K562 (cell line): Measurements from ENCODE around the gene AMBP. TPM values are rescaled to one million over a fixed set of nuclear protein-coding genes. Genes with fewer than 3 reads are reported as not detected.

Source experiments
- ATAC-seq: fragments of 200-7000 bp; cut with Tn5 transposase; 3 replicates; pipeline ENCODE4 v1.9.1; 2020; ENCODE audit warnings: moderate library complexity
- BruUV-seq: library from RNA; stranded (reverse); fragments of 400-500 nt; replicated peaks from 2 replicates; lab custom pipeline; 2021; lab: Mats Ljungman, UMichigan
- CTCF ChIA-PET: fragments of 300-600 bp; formaldehyde crosslinking; extraction: SDS; loops from one replicate; lab custom pipeline; 2021; ENCODE audit warnings: low intra/inter-chr PET ratio; lab: Yijun Ruan, JAX
- POLR2A ChIA-PET: fragments of 300-600, 350-650 bp; sonication (Branson Sonifier 250); formaldehyde crosslinking; extraction: SDS; loops from one replicate; lab custom pipeline; 2021; ENCODE audit warnings: antibody characterized with exemption, inconsistent platforms; lab: Yijun Ruan, JAX
- DNase-seq, 4 experiments: peaks; one replicate each; pipeline versions ENCODE4 v3.0.0 to v3.0.0-alpha.2; 2011 to 2018; ENCODE audit warnings: low spot score in 3 of 4, mixed read lengths in 3 of 4; ENCODE audit errors: extremely low read depth in 1 of 4
- FAIRE-seq: peaks from 2 replicates; lab custom pipeline; 2011; peaks lifted over from hg19 to GRCh38; lab: Jason Lieb, UNC
- H2AFZ ChIP-seq: 2 replicates; pipeline ENCODE4 v1.6.0; 2011; ENCODE audit warnings: low read depth, low read length, control low read depth, inconsistent platforms
- H3K27ac ChIP-seq: fragments of 200-600 bp; 3 replicates; pipeline ENCODE4 v1.8.0; 2011; ENCODE audit warnings: low read depth, mild to moderate bottlenecking, control low read depth, inconsistent platforms, low read length, moderate library complexity, mixed read lengths; ENCODE audit errors: extremely low read depth
- H3K27me3 ChIP-seq, 2 experiments: fragments of 300-600 bp in 1 of 2; 2 replicates in 1 of 2; 3 replicates in 1 of 2; pipeline versions ENCODE4 v1.6.0 to v1.8.0; 2011; ENCODE audit warnings: inconsistent platforms in 2 of 2, low read length in 2 of 2, mild to moderate bottlenecking in 1 of 2, mixed read lengths in 1 of 2, moderate library complexity in 1 of 2; ENCODE audit not compliant: control insufficient read depth in 2 of 2, insufficient read depth in 2 of 2
- H3K36me3 ChIP-seq: fragments of 300-600 bp; 3 replicates; pipeline ENCODE4 v1.8.0; 2011; ENCODE audit warnings: mild to moderate bottlenecking, low read length, inconsistent platforms; ENCODE audit not compliant: control insufficient read depth, insufficient read depth
- H3K4me1 ChIP-seq, 2 experiments: fragments of 200-600 bp in 1 of 2; replicated peaks in 1 of 2; 2 replicates in 1 of 2; 3 replicates in 1 of 2; pipeline versions ENCODE4 v1.5.1 to v1.8.0; 2011; ENCODE audit warnings: inconsistent platforms in 2 of 2, low read length in 2 of 2, mild to moderate bottlenecking in 1 of 2, mixed read lengths in 1 of 2, moderate library complexity in 1 of 2; ENCODE audit not compliant: control insufficient read depth in 2 of 2, insufficient read depth in 2 of 2
- H3K4me2 ChIP-seq: 2 replicates; pipeline ENCODE4 v1.6.1; 2011; ENCODE audit warnings: low read length, control low read depth, inconsistent platforms, mixed read lengths; ENCODE audit not compliant: insufficient read depth
- H3K4me3 ChIP-seq: fragments of 200-600 bp; sonication (generic), shearing (Covaris generic); 2 replicates; pipeline ENCODE4 v1.5.1; 2016; ENCODE audit warnings: control low read depth, inconsistent platforms
- H3K79me2 ChIP-seq: fragments of 200-600 bp; 3 replicates; pipeline ENCODE4 v1.8.0; 2011; ENCODE audit warnings: low read length, inconsistent platforms; ENCODE audit not compliant: control insufficient read depth, insufficient read depth
- H3K9ac ChIP-seq, 2 experiments: 2 replicates each; pipeline versions ENCODE4 v1.6.0 to v1.6.1; 2011; ENCODE audit warnings: low read depth in 2 of 2, low read length in 2 of 2, control low read depth in 1 of 2, inconsistent platforms in 1 of 2, mild to moderate bottlenecking in 1 of 2, mixed read lengths in 1 of 2; ENCODE audit not compliant: insufficient read depth in 1 of 2
- H3K9me1 ChIP-seq: one replicate; pipeline ENCODE4 v1.6.0; 2011; ENCODE audit warnings: inconsistent platforms, mild to moderate bottlenecking, low read length, moderate library complexity; ENCODE audit not compliant: control insufficient read depth, insufficient read depth
- H3K9me3 ChIP-seq: replicated peaks from 2 replicates; pipeline ENCODE4 v1.5.1; 2011; ENCODE audit warnings: low read depth, low read length, inconsistent platforms; ENCODE audit not compliant: control insufficient read depth, insufficient read depth
- H4K20me1 ChIP-seq: replicated peaks from 2 replicates; pipeline ENCODE4 v1.6.1; 2011; ENCODE audit warnings: low read length, inconsistent platforms, mixed read lengths; ENCODE audit not compliant: control insufficient read depth, insufficient read depth
- MIER1 ChIP-seq: fragments of 450-650 bp; IDR thresholded peaks from 2 replicates; pipeline ENCODE4 v1.6.1; 2016; ENCODE audit warnings: antibody characterized with exemption, mild to moderate bottlenecking, low read depth
- MYC ChIP-seq, 2 experiments: fragments of 250-450 bp in 1 of 2; sonication (Bioruptor Pico) in 1 of 2; IDR thresholded peaks; 2 replicates each; pipeline versions ENCODE4 v1.5.1 to v1.6.1; 2012 to 2021; ENCODE audit warnings: low read depth in 2 of 2, borderline replicate concordance in 1 of 2, improper control_type of control experiment in 1 of 2, low read length in 1 of 2, mild to moderate bottlenecking in 1 of 2, moderate library complexity in 1 of 2
- SMARCB1 ChIP-seq: IDR thresholded peaks from 2 replicates; pipeline ENCODE4 v1.6.1; 2011; ENCODE audit warnings: improper control_type of control experiment, low read depth; ENCODE audit not compliant: insufficient read length
- TBP ChIP-seq: optimal IDR thresholded peaks from 2 replicates; pipeline ENCODE3; 2011; ENCODE audit warnings: low read depth, low read length, improper control_type of control experiment
- WGBS: fragments of 100-300 bp; shearing (Covaris generic); methylation state at CpG from one replicate; pipeline ENCODE4 v1.1.6; 2016; ENCODE audit warnings: low coverage, mixed read lengths; ENCODE audit not compliant: insufficient coverage; ENCODE audit errors: missing lambda C conversion rate; 5-methylcytosine and 5-hydroxymethylcytosine counted together
- in situ Hi-C: fragments of 300-500 bp; cut with MboI; formaldehyde crosslinking; loops from 4 replicates; pipeline ENCODE4 v1.15.0; 2018; ENCODE audit warnings: inconsistent platforms, mixed read lengths
- intact Hi-C: fragments of 100-400 bp; cut with micrococcal nuclease; formaldehyde crosslinking; loops from 2 replicates; pipeline ENCODE4 v1.14.2; 2022
- polyA plus RNA-seq, 8 experiments: library from polyadenylated mRNA; depleted of rRNA in 4 of 8; stranded (reverse) in 5 of 8; unstranded in 3 of 8; fragments of >200 nt; fragmentation: Nextera tagmentation in 2 of 8; fragmentation: Illumina TruSeq in 1 of 8; extraction: Ambion mirVana in 2 of 8; extraction: Trizol in 1 of 8; gene quantifications; 2 replicates each; pipeline versions ENCODE4 v1.2.1 to v1.2.3, GENCODE V29; 2011 to 2014; ENCODE audit warnings: inconsistent platforms in 1 of 8, missing spikeins in 1 of 8
- total RNA-seq, 7 experiments: library from RNA; depleted of rRNA in 6 of 7; stranded (reverse); fragments of >200 nt in 6 of 7; fragmentation: Illumina TruSeq in 2 of 7; extraction: Trizol in 2 of 7; gene quantifications; 2 replicates each; pipeline versions ENCODE4 v1.2.1 to v1.2.3, GENCODE V29; 2011 to 2021; ENCODE audit warnings: low replicate concordance in 1 of 7
- TF ChIP-seq, protein P1 (sequence below): sonication (generic); formaldehyde crosslinking; IDR thresholded peaks from 2 replicates; pipeline ENCODE4 v1.4.0; 2020; ENCODE audit warnings: mild to moderate bottlenecking, missing genetic modification reagents
- TF ChIP-seq, protein P2 (sequence below): fragments of 250-450 bp; sonication (Bioruptor Pico); IDR thresholded peaks from 2 replicates; pipeline ENCODE4 v1.4.0; 2020; ENCODE audit warnings: mild to moderate bottlenecking, moderate library complexity, borderline replicate concordance
- TF ChIP-seq, protein P3 (sequence below): sonication (generic); formaldehyde crosslinking; IDR thresholded peaks from 2 replicates; pipeline ENCODE4 v1.8.0; 2022; ENCODE audit warnings: mild to moderate bottlenecking, missing genetic modification reagents

AMBP gene
- total and polyA plus RNA-seq, 9 of the 15 experiments (the other 6 are each of a cell fraction or from before 2014, with no cell fraction given): 1.3 TPM; not detected in 8

DNA sequence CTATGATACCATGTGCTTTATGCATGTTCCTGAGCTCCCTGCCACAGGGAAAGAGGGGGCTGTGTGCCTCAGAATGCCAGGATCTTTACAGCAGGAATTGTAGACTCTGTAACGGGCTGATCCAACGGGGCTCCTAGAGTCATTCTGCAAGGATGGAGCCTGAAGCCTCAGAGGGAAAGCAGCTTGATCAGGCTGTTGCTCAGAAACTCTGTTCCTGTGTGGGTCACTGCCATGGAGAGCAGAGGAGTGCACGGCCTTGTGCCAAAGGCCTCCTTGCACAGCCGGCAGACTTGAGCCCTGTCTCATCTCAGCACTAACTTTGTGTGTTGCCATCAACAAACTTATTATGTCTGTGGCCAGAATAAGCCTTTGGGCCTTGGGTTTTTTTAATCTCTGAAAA lies 51.8 kb downstream of the AMBP start:
- in situ Hi-C loops (no loop called here), intact Hi-C loops (no loop called here)
- DNase-seq (no peak), ATAC-seq (no peak), FAIRE-seq (no peak)
- Histone ChIP-seq H3K27ac (no peak overlapping the region), H3K4me2 (no peak overlapping the region), H3K27me3 (no peaks in the 10 kb centered on the region), H3K79me2 (no peaks in the 10 kb centered on the region), H3K4me3 (no peak overlapping the region), H4K20me1 (peaks cover 3% of the 10 kb centered on the region; the same call in 1 of the 2 replicates), H3K9me3 (no peaks in the 10 kb centered on the region), H3K9me1 (peaks cover 7% of the 10 kb centered on the region), H3K36me3 (peaks cover 3% of the 10 kb centered on the region; the same call in 1 of the 3 replicates), H3K4me1 (peaks cover 0 to 3% of the 10 kb centered on the region in 2 experiments; a peak in 2 of 5 replicates), H3K9ac (no peak overlapping the region), H2AFZ (no peak overlapping the region)
- no TSS peak for BruUV-seq
- POLR2A ChIA-PET: no interaction called here
- CTCF ChIA-PET: no interaction called here
- TF ChIP-seq MYC (IDR thresholded peaks at IDR 0.05; ENCODE audit: low read depth, low read length) (no peak), MYC (CRISPR knock-in tag; IDR thresholded peaks at IDR 0.05; ENCODE audit: borderline replicate concordance, low read depth) (no peak), SMARCB1 (no peak), MIER1 (no peak), TBP (no peak)
- TF ChIP-seq, protein P1, sequence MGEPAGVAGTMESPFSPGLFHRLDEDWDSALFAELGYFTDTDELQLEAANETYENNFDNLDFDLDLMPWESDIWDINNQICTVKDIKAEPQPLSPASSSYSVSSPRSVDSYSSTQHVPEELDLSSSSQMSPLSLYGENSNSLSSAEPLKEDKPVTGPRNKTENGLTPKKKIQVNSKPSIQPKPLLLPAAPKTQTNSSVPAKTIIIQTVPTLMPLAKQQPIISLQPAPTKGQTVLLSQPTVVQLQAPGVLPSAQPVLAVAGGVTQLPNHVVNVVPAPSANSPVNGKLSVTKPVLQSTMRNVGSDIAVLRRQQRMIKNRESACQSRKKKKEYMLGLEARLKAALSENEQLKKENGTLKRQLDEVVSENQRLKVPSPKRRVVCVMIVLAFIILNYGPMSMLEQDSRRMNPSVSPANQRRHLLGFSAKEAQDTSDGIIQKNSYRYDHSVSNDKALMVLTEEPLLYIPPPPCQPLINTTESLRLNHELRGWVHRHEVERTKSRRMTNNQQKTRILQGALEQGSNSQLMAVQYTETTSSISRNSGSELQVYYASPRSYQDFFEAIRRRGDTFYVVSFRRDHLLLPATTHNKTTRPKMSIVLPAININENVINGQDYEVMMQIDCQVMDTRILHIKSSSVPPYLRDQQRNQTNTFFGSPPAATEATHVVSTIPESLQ (CRISPR knock-in tag): no peak
- TF ChIP-seq, protein P2, sequence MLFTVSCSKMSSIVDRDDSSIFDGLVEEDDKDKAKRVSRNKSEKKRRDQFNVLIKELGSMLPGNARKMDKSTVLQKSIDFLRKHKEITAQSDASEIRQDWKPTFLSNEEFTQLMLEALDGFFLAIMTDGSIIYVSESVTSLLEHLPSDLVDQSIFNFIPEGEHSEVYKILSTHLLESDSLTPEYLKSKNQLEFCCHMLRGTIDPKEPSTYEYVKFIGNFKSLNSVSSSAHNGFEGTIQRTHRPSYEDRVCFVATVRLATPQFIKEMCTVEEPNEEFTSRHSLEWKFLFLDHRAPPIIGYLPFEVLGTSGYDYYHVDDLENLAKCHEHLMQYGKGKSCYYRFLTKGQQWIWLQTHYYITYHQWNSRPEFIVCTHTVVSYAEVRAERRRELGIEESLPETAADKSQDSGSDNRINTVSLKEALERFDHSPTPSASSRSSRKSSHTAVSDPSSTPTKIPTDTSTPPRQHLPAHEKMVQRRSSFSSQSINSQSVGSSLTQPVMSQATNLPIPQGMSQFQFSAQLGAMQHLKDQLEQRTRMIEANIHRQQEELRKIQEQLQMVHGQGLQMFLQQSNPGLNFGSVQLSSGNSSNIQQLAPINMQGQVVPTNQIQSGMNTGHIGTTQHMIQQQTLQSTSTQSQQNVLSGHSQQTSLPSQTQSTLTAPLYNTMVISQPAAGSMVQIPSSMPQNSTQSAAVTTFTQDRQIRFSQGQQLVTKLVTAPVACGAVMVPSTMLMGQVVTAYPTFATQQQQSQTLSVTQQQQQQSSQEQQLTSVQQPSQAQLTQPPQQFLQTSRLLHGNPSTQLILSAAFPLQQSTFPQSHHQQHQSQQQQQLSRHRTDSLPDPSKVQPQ: no peak
- TF ChIP-seq, protein P3, sequence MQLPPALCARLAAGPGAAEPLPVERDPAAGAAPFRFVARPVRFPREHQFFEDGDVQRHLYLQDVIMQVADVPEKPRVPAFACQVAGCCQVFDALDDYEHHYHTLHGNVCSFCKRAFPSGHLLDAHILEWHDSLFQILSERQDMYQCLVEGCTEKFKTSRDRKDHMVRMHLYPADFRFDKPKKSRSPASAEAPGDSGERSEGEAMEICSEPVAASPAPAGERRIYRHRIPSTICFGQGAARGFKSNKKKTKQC (CRISPR knock-in tag): no peak
- whole genome bisulfite sequencing: 30% methylated on average over 4 of the region's 4 CpGs
